Fibroblast of skin of right biceps (primary cell): ENCODE data around the gene MRPL36.
A peak's percentile ranks its signal among the peaks of the same experiment; 100 is the strongest.
"Not testable (repeated sequence)": the region's sequence is repeated elsewhere in the genome, so short reads cannot be mapped to it uniquely, and the experiment has no call there.

Experiments
- DNase-seq: peaks from one replicate; pipeline ENCODE4 v3.0.0-alpha.2; 2013

The MRPL36 gene

DNA sequence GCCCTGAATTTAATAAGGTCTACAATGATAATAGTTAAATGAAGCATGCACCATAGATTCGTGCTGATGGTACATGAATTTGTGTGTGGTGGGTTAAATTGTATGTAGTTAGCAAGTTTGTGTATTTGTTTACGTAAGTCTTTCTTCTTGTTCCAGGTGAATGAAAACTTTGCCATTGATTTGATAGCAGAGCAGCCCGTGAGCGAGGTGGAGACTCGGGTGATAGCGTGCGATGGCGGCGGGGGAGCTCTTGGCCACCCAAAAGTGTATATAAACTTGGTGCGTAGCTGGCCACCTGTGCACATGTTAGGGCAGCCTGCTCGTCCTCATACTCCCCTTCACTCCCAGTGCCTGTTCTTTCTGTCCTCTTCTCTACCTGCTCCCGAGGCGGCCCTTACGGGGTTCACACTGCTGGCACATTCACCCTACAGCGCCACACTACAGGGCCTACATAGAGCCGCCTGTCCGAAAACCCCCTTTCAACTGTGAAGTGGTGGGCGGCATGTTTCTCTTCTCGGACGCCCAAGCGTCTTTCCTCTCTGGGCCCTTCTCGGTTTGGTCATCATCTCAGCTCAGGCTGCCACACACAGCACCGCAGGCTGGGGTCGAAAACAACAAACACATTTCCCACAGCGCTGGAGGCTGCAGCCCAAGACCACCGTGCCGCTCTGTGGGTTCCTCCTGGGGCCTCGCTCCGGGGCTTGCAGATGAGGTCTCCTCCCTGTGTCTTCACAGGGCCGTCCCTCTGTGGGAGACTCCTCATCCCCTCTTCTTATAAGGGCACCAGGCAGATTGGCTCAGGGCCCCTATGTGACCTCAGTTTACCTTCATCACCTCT lies 14.8 kb upstream of the MRPL36 start:
- no peak for DNase-seq

DNA sequence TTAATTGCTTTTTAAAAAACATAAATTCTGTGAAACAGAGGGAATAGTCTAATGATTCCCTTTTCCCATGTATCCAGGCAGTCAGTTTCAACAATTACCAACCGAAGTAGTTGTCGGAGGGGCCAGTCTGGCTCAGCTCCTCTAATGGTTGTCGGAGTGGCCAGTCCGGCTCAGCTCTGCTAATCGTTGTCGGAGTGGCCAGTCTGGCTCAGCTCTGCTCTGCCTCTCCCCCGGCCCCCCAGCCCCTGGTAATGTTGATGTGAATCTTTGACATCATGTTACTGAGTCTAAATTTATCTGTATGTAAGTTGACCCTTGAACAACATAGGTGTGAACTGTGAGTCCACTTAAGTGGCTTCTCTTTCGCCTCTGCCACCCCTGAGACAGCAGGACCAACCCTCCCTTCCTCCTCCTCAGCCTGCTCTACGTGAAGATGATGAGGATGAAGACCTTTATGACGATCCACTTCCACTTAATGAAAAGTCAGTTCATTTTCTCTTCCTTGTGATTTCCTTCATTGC lies 11.0 kb upstream of the MRPL36 start:
- DNase-seq, result no peak

- DNase-seq, result no peak
Measured at GRCh38 chr5:1809416-1810035, 9.9 kb upstream of the MRPL36 start.

DNA sequence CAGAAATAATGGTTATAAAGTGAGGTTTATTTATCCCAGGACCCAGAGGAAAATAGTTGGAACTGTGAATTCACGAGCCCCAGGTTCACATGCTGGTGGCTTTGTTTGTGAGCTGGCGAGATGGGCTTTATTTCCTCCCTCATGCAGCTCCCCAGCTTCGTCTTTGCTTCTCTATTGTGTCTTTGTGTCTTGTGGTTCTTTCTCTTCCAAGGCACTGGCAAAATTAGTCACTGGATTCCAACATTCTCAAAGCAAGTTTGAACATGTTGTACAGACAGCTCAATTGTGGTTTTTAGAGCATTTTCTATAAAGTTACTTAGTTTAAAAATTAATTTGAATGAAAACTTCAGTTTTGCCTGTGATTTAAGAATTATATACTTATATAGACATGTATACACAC lies 8.8 kb upstream of the MRPL36 start:
- DNase-seq, result peak; percentile 11

DNA sequence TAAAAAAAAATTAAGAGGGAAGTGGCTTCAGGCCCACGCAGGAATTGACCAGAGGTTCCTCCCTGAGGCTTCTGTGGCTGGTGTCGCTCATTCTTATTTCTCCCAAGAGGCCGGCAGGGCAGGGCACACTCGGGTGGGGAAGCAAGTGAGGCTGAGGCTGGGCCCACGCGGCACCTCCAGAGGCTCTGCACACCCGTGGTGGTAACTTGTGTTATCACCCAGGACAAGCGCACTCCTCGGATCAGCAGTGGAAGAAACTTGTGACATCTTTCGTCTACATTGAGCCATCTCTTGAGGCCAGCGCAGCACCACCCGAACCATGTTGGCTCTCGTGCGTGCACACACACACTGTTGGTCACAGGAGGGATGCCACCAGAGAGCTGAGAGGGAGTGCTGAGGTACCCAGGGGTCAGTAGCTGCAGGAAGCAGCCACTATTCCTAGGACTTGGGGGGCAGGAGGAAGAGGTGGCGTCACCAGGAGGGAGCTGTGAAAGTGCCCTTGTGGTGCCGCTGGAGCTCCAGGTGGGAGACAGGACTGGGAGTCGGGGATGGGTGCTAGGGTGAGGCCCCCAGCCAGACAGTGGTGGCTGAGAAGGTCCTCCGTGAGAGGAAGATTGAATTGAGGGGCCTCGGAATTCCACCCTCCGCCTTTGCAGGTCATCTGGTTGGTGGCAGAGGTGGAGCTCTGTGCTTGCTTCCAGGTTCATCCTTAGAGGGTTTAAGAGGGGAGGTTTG lies 8.0 kb upstream of the MRPL36 start:
- DNase-seq, result no peak

GRCh38 chr5:1806974-1807373 lies 7.3 kb upstream of the MRPL36 start:
- no peak for DNase-seq

DNA sequence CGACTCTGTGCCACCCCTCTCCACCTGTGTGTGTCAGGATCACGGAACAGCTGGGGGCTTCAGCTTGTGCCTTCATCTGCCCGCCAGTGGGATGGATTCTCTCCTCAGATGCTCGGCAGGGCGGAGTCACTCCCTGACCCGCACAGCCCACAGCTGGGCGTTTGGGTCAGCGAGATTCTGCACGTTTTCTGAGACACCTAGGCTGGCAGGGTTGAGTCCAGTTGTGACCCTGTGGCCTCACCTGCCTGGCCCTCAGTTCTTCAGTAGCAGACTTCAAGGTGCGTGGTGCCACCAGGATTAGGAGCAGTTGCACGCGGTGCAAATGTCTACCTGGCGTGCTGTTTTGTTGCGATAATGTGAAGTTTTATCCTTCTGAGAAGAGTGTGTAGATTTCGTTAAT lies 6.6 kb upstream of the MRPL36 start:
- DNase-seq, result no peak

DNA sequence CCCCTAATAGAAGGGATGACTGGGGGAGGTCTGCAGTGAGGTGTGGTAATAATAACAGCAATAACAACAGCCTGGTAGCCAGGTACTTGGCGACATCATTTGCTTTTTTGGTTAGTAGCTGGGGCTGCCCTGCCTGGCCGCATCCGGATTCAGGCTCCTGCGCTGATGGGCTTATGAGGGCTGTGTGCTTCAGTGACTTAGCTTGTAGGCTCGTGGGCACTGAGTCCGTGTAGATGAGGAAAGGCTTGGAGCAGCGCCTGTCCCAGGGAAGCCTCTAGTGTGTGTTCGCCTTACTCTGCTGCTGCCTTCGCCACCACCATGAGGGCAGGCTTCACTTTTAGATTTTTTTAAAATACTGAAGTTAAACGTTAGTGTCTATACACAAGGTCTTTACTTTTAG lies 6.1 kb upstream of the MRPL36 start:
- DNase-seq, result no peak

DNA sequence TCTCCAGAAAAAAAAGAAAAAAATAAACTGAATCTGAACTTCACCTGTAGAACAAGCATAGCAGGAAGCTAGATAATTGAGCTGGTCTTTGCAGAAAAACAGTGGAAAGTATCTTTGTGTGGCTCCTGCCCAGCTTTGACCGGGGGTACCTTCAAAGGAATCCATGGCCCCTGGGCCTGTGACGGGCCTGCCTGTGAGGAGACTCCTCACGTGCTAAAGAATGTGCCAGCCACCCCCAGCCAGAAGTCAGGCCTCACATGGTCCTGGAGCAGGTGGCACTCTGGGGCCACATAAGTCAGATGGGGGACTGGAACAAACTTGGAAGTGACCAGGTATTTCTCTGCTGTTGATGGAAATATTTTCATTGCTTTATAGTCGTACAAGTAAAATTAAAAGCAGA lies 5.7 kb upstream of the MRPL36 start:
- DNase-seq, result no peak

DNA sequence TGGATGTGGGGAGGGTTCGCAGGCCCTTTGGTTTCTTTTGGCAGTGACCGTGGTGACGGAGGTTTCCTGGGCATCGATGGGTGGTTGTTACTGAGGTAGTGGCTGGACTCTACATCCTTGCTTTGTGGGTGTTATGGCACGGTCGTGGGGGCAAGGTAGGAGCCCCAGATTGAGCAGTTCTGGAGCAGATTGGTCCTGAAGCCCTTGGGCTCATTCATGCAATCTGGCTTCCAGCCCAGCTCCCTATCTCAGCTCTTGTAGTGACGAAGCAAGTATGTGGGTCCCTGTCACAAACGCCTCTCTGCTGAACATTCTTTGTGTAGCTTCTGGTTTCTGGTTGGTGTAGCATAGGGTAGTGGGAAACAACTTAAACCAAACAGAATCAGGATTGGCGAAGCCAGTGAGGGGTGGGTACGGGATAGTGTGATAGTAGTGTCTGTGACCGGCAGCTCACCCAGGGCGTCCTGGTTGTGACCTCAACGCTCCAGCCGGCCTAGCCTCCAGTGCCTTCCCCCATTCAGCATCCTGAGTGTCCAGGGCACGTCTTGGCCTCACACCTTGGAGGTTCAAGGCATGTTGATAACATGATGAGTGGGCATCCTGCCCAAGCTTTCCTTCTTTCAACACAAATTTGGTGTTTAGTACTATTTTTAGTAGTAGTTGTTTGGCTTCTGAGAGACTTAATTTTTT lies 4.5 kb upstream of the MRPL36 start:
- DNase-seq, result no peak

- DNase-seq, result no peak
Measured at GRCh38 chr5:1803192-1803591, 3.6 kb upstream of the MRPL36 start.

- DNase-seq, result no peak
Measured at GRCh38 chr5:1801967-1802295, 2.3 kb upstream of the MRPL36 start.

DNA sequence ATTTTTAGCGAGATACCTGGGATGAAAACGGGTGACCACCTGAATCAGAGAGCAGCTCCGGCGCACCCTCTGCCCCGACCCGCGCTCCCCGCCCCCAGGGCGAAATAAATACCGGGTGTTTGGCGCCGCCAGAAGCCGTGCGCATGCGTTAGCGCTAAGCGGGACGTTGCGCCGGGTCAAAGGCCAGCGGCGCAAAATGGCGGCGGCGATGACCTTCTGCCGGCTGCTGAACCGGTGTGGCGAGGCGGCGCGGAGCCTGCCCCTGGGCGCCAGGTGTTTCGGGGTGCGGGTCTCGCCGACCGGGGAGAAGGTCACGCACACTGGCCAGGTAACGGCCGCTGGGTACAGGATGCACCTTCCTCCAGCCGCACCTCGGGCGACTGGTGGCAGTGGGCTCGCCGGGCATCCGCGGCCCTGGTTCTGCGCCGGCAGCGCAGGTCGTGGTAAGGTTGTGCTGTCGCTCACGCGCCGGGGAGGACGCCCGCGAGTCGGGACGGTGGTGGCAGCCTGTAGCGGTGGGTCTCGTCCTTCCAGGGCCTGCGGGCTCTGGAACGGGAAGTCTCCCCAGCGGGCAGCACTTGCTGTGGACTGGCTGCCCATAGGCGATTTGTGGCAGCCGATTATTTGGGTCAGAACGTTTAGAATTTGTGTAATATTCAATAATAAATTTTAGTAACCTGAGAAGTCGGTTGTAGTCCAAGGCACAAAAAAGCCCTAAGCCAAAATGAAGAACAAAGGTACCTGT lies 1.8 kb upstream of the MRPL36 start, which contains the start of gene NDUFS6:
Gene NDUFS6, plus strand, starts transcription at position 186 of the 745 bp plus-strand sequence. Its CDS starts 11 bp downstream, at position 197.
- peak; percentile 53 for DNase-seq

- DNase-seq, result peak; percentile 15
Measured at GRCh38 chr5:1800472-1801221, 1.0 kb upstream of the MRPL36 start.

GRCh38 chr5:1799110-1799601 lies 481 bp downstream of the MRPL36 start:
- DNase-seq, result peak; percentile 19

DNA sequence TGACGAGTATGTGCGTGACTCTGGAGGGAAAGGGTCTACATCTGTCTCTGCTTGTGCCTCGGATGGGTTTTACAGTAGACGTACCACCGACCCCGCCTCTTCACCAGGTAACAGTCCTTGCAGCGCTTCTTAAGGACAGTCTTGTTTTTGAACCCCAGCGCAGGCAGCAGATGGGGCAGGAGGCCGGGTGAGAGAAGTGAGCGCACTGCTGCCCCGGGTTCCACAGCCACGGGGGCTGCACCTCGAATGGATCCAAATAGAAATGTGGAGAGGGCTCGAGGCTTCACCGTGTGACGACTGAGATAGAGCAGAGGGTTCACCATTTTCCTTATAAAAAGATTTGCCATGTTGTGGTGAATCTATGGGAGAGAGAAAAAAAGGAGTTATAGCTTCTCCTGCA lies 1.0 kb downstream of the MRPL36 start:
- not testable (repeated sequence) for DNase-seq

GRCh38 chr5:1797855-1798254 lies 1.8 kb downstream of the MRPL36 start:
- no peak for DNase-seq

GRCh38 chr5:1797103-1797800 lies 2.4 kb downstream of the MRPL36 start:
- no peak for DNase-seq

GRCh38 chr5:1796371-1797102 lies 3.1 kb downstream of the MRPL36 start:
- no peak for DNase-seq

DNA sequence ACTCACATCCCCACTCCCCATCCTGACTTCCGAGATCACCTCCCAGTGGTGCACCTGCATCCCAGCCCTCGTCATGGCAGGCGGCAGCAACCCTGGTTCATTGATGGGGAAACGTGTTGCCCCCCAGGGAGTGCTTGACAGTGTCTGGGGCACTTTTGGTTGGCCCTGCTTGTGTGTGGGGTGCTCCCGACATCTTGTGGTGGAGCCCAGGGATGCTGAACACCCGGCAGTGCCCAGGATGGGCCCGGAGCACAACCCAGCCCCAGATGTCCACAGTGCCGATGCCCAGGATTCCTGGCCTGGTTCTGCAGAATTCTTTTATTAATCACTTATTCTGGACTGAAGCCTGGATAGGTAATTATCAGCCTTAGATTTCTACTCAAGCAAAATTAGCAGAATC lies 3.7 kb downstream of the MRPL36 start:
- DNase-seq, result no peak
